Stimulated activated CD4-positive, alpha-beta T cell treated with anti-CD3 and anti-CD28 coated beads, Interleukin-2, amount 100 ng/mL, for 24 hours (primary cell): ENCODE measurements around the gene CFHR2.
"Not testable (repeated sequence)": the region's sequence is repeated elsewhere in the genome, so short reads cannot be mapped to it uniquely, and the experiment has no call there.

Source experiments
- DNase-seq, 2 donors: peaks; one replicate each; pipeline ENCODE4 v3.0.0-alpha.2; 2020

The CFHR2 gene

GRCh38 chr1:196943568-196943967 is at the start of gene CFHR2:
Gene CFHR2 (plus strand): TSS chr1:196943738. CDS start chr1:196943881, 143 bp downstream.
- DNase-seq = not testable (repeated sequence)

DNA sequence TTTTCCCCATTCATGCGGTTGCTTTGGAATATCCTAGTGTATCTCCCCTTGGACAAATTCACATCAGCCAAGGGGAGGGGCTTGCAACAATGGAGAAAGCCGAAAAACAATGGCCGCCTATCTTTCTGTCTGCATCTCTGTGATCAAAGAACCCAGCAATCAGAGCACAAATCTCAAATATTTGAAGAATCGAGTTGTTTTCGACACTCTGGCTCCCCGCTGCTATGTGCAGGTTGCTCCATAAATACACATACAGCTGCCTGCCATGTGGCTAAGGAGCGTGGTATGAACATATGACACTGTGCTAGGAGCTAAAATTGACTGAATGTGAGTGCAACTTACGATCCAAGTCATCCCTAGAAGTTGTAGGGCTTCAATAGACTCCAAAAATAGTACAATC is 47.2 kb upstream of the CFHR2 start:
- DNase-seq = no peak

DNA sequence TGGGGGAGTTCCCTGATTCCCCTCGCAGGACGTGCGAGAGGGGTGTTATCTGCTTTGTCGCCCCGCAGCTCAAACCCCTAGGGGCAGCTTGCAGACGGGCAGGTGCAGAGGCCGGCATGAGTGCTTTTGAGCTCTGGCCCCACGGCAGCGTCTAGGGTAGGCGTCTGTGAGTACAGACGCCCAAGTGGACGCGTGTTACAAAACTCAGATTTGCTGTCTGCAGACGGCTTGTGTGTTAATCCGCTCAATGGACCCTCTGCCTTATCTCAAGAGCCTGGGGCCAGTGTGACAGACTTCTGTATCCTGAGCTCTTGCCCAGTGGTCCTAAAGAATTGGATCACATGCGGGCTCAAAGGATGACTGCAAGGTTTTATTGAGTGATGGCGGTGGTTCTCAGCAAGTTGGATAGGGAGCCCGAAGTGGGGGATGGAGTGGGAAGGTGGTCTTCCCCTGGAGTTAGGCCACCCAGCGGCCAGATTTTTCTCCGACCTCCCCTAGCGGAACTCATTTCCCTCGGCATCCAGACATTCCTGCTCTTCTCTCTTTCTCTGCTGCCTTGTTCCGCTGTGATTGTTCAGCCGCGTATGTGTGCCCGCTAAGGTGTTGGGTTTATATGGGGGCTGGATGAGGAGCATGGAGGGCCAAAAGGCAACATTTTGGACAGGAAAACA is 46.2 kb upstream of the CFHR2 start:
- no peak for DNase-seq

DNA sequence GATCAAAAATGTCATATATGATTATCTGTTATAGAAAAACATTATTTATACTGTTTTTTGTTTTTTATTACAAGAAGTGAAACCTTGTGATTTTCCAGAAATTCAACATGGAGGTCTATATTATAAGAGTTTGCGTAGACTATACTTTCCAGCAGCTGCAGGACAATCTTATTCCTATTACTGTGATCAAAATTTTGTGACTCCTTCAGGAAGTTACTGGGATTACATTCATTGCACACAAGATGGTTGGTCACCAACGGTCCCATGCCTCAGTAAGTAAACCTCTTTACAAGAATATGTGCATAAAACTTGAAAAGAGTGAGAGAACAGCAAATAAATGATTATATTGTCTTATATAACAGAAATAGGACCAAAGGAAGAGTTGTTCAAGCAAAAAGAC is 41.2 kb upstream of the CFHR2 start:
- no peak for DNase-seq

DNA sequence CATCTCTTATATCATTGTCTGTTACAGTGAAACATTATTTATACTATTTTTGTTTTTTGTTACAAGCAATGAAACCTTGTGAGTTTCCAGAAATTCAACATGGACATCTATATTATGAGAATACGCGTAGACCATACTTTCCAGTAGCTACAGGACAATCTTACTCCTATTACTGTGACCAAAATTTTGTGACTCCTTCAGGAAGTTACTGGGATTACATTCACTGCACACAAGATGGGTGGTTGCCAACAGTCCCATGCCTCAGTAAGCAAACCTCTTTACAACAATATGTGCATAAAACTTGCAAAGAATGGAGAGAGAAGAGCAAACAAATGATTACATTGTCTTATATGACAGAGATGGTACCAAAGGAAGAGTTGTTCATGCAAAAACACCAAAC is 33.3 kb upstream of the CFHR2 start:
- no peak for DNase-seq

DNA sequence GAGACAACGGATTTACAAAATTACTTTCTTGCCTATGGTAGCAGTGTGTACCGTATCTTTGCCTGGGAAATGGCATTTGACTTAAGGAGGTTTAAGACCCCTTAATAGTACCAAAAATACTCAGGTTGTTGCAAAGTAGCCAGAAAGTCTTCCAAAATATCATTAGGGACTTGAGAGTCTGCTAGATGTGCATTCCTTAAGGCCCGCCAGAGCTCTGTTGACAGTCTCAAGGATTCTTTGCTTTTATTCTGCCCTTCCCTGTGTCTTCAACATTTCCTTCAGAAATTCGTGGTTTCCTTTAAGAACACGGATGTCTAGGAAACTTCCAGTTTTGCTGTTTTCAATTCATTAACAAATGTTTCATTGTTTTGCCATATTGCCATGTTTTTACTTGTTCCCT is 31.3 kb upstream of the CFHR2 start:
- not testable (repeated sequence) for DNase-seq

- not testable (repeated sequence) for DNase-seq
Observed at GRCh38 chr1:196926839-196927238, 16.7 kb upstream of the CFHR2 start.

DNA sequence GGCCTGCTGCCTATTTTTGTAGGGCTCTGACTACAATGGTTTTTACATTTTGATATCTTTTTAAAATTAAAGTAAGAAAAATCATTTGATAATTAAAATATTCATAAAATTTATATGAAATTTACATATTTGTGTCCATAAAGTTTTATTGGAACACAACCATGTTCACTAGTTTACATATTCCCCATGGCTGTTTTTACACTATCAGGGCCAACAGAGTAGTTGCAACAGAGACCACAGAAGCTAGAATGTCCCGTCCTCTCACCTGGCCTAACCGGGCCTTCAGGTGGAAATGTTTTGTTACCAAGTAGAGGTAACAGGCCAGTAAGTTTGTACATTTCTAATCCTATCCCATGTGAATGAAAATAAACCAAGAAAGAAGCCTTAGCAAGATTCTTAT is 10.7 kb upstream of the CFHR2 start:
- not testable (repeated sequence) for DNase-seq

GRCh38 chr1:196933531-196934189 is 9.9 kb upstream of the CFHR2 start:
- no peak for DNase-seq

- DNase-seq = not testable (repeated sequence)
Observed at GRCh38 chr1:196941474-196941873, 2.1 kb upstream of the CFHR2 start.

- no peak for DNase-seq
Observed at GRCh38 chr1:196951711-196952394, 8.3 kb downstream of the CFHR2 start.

DNA sequence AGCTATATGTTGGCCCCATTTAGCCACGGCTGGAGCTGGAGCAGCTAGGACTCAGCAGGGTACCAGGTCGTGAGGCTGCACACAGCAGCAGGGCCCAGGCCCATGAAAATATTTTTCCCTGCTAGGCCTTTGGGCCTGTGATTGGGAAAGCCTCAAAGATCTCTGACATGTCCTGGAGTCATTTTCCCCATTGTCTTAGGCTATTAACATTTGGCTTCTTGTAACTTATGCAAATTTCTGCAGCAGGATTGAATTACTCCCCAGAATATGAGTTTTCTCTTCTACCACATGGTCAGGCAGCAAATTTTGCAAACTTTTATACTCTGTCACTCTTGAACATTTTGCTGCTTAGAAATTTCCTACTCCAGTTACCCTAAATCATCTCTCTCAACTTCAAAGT is 11.2 kb downstream of the CFHR2 start:
- DNase-seq = no peak

DNA sequence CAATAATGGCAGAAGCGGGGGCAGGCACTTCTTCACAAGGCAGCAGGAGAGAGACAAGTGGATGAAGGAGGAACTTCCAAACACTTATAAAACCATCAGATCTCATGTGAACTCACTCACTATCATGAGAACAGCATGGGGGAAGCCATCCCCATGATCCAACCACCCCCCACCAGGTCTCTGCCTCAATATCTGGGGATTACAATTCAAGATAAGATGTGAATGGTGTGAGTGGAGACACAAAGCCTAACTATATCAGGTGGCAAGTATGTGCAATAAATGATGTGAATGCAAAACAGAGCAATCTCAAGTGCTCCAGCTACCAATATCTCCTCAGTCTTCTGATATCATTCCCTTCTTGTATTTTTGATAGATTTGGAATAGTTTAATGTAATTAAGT is 12.4 kb downstream of the CFHR2 start:
- no peak for DNase-seq

DNA sequence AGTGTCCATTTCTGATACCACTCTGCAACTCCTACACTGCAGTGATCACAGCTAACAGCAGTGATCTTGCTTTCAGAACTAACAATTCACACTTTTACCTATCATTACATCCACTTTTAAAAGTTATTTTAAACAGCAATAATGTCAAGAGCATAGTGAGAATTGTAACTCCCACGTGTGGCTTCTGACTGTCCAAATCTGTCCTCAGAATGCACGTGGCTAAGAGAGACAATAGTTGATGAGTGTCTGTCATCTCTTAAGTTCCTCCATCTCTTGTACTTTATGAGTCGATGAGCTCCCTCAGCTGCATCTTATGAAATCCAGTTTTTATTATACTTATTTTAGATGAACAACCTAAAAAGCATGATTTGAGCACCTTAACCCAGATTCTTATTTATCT is 17.3 kb downstream of the CFHR2 start:
- DNase-seq = no peak

DNA sequence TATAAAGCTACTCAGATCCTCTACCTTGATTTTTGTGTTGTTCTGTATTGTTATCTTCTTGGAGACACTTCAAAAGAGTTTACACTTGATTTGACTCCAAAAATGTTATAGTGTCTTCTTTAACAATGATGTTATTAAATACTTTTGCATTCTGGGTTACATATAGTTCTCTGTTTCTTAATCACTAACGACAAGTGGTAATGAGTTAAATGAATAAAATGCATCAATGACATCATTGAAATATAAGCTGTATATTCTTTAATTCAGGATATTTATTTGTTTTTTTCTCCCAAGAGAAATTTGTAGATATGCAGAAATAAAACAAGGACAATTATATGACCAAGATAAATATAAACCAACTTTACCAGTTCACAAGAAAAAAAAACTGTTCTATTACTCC is 26.6 kb downstream of the CFHR2 start:
- no peak for DNase-seq

DNA sequence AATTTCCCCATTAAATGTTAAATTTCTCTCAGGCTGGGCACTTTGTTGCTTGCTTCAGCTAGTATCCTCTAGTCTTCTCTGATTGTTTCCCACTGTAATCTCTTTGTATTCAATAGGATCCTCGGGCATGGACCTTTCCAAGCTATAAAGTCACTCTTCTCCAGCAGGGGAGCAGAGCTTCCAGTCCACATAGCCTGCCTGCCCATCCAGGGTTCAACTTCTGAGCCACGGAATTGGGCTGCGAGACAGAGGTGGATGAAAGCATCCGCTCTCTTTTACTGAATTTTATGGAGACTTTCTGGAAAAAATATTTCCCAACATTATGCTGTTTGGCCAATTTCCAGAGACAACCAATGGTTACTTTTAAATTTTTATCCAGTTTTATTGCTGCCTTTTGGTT is 32.7 kb downstream of the CFHR2 start:
- no peak for DNase-seq

- no peak for DNase-seq
Observed at GRCh38 chr1:196977278-196977677, 33.7 kb downstream of the CFHR2 start, which contains the start of gene CFHR5. Gene CFHR5 (plus strand): TSS chr1:196977556. CDS start chr1:196977665, 109 bp downstream.

- no peak for DNase-seq
Observed at GRCh38 chr1:196980859-196981258, 37.3 kb downstream of the CFHR2 start.

DNA sequence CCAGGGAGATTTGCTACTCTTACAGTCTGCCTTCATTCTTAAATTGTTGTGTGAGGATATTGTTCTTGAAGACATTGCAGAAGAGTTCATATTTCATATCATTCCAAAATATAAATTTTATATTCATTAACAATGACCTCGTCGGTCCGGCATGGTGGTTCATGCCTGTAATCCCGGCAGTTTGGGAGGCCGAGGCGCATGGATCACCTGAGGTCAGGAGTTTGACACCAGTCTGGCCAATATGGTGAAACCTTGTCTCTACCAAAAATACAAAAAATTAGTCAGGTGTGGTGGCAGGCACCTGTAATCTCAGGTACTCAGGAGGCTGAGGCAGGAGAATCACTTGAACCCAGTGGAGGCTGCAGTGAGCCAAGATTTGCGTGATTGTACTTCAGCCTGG is 38.7 kb downstream of the CFHR2 start:
- DNase-seq = not testable (repeated sequence)

- DNase-seq = not testable (repeated sequence)
Observed at GRCh38 chr1:196991919-196992651, 48.5 kb downstream of the CFHR2 start.

- no peak for DNase-seq
Observed at GRCh38 chr1:196993916-196994315, 50.4 kb downstream of the CFHR2 start.

- no peak for DNase-seq
Observed at GRCh38 chr1:196997423-196997822, 53.9 kb downstream of the CFHR2 start.

DNA sequence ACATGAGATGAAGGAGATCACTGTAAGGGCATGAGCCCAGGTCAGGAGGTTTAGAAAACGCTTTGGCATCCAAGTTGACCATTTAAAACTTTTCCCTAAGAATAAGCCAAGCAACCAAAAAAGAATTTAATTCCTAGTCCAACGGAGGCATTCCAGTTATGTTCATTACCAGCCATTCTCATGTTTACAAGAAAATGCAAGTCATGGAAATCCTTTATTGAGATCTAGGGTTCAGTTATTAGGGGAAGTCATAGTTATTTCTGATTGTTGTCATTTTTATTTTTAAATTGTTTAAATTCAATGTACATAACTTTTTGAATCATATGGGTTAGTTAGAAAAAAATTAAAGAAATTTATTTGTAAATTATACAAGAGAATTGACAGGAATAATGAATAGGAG is 58.3 kb downstream of the CFHR2 start:
- DNase-seq = no peak
